ENCODE measurements around the gene C19orf81.
"Not testable (repeated sequence)": the region's sequence is repeated elsewhere in the genome, so short reads cannot be mapped to it uniquely, and the experiment has no call there.

Gene C19orf81

DNA sequence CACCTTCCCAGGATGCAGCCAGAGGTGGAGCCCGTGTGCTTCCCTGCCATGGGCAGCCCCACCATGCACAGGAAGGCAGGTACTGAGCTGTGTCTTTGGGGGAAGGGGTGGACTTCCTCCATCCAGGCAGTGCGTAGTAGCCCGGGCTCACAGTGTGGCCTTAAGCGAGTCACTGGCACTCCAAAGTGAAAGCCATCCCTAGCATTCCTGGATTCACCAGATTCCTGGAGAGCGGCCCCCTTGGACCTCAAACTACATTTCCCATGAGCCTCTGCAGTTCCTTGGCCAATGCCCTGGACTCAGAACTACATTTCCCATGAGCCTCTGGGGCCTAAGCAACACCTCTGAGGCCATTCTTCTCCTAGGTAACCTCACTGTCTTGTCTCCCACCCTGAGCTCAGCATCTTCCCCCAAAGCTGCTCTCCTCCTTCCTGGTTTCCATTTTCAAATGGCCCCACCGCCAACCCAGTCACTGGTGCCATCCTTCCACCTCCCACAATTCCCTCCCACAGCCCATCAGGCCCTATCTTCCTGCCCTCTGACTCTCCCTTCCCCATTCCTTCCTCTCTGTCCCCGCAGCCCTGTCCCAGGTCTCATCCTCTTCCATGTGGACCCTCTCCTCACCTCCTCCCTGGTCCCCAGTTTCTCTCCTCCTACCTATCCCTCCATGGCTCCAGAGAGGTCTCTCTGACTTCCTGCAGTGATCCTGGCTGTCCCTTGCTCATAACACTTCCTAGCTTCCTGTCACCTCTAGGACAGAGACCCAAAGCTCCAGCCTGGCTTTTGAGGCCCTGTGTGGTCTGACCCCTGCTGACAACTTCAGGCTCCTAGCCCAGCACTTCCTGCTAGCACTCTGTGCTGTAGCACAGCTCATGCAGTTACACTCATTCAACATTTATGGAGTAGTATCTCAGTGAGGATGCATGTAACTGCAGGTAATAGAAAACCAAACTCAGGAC, at the start of gene C19orf81:
Gene C19orf81 (plus strand): TSS at position 13 of the 959 bp plus-strand sequence. CDS start 0 bp downstream, at position 13.
- CTCF ChIA-PET, result no interaction called here
- POLR2A ChIA-PET, result interaction anchor here (1.0 to 1.4 kb wide), 3 partner anchors 8 to 11 kb away, joined by 3 read pairs; no protein-coding TSS in a partner anchor
- DNase-seq (ENCODE audit: extremely low spot score), result peak; percentile 69

GRCh38 chr19:50601407-50602088, 47.7 kb upstream of the C19orf81 start:
- ChIA-PET POLR2A (no interaction called here), CTCF (interaction anchor here (0.6 to 1.4 kb wide), 2 partner anchors 14 to 45 kb away, joined by 4 read pairs; no protein-coding TSS in a partner anchor)
- TF ChIP-seq SP1 (IDR thresholded peaks at IDR 0.05) (no peak), FOXM1 (IDR thresholded peaks at IDR 0.05; ENCODE audit: borderline replicate concordance) (no peak), NFRKB (IDR thresholded peaks at IDR 0.05) (no peak), L3MBTL2 (conservative IDR thresholded peaks at IDR 0.05) (no peak)
- no peak for DNase-seq (ENCODE audit: extremely low spot score)

More for the DNA sequence above, at the start of gene C19orf81:
- TF ChIP-seq TARDBP (IDR thresholded peaks at IDR 0.05) (no peak), FOXM1 (IDR thresholded peaks at IDR 0.05; ENCODE audit: borderline replicate concordance) (no peak), SUZ12 (IDR thresholded peaks at IDR 0.05) (no peak; the same call in 1 of the 2 replicates), ZNF384 (IDR thresholded peaks at IDR 0.05) (no peak), LEF1 (IDR thresholded peaks at IDR 0.05; ENCODE audit: borderline replicate concordance) (no peak), FOXK2 (IDR thresholded peaks at IDR 0.05) (no peak), FOXA1 (IDR thresholded peaks at IDR 0.05) (no peak), BHLHE40 (IDR thresholded peaks at IDR 0.05; ENCODE audit: borderline replicate concordance) (no peak), CTBP1 (IDR thresholded peaks at IDR 0.05; ENCODE audit: borderline replicate concordance) (no peak), L3MBTL2 (conservative IDR thresholded peaks at IDR 0.05) (no peak), ARNT (IDR thresholded peaks at IDR 0.05) (no peak), SP1 (IDR thresholded peaks at IDR 0.05) (no peak), PKNOX1 (IDR thresholded peaks at IDR 0.05) (no peak), NFRKB (IDR thresholded peaks at IDR 0.05) (no peak)

GRCh38 chr19:50602089-50602422, 47.2 kb upstream of the C19orf81 start:
- ChIA-PET POLR2A (no interaction called here), CTCF (interaction anchor here (0.6 kb wide), 1 partner anchor 15 kb away, joined by 4 read pairs; no protein-coding TSS in a partner anchor)
- TF ChIP-seq SP1 (IDR thresholded peaks at IDR 0.05) (no peak), PKNOX1 (IDR thresholded peaks at IDR 0.05) (no peak), ELF4 (IDR thresholded peaks at IDR 0.05) (no peak), TARDBP (IDR thresholded peaks at IDR 0.05) (no peak), CTBP1 (IDR thresholded peaks at IDR 0.05; ENCODE audit: borderline replicate concordance) (no peak), L3MBTL2 (conservative IDR thresholded peaks at IDR 0.05) (no peak)
- no peak for DNase-seq (ENCODE audit: extremely low spot score)

GRCh38 chr19:50602496-50602895, 46.7 kb upstream of the C19orf81 start:
- ChIA-PET CTCF (no interaction called here), POLR2A (no interaction called here)
- no peak for DNase-seq (ENCODE audit: extremely low spot score)
- no peak for TF ChIP-seq FOXK2 (IDR thresholded peaks at IDR 0.05)
- TF ChIP-seq CTBP1 (IDR thresholded peaks at IDR 0.05; ENCODE audit: borderline replicate concordance), result no peak
- no peak for TF ChIP-seq SP1 (IDR thresholded peaks at IDR 0.05)

GRCh38 chr19:50602935-50603334, 46.3 kb upstream of the C19orf81 start:
- CTCF ChIA-PET, result no interaction called here
- POLR2A ChIA-PET, result no interaction called here
- no peak for DNase-seq (ENCODE audit: extremely low spot score)
- TF ChIP-seq LEF1 (IDR thresholded peaks at IDR 0.05; ENCODE audit: borderline replicate concordance), result no peak
- no peak for TF ChIP-seq ELF4 (IDR thresholded peaks at IDR 0.05)
- no peak for TF ChIP-seq SUZ12 (IDR thresholded peaks at IDR 0.05)
- no peak for TF ChIP-seq NFRKB (IDR thresholded peaks at IDR 0.05)
- no peak for TF ChIP-seq HDGF (IDR thresholded peaks at IDR 0.05; ENCODE audit: borderline replicate concordance)
- no peak for TF ChIP-seq CTBP1 (IDR thresholded peaks at IDR 0.05; ENCODE audit: borderline replicate concordance)
- TF ChIP-seq L3MBTL2 (conservative IDR thresholded peaks at IDR 0.05), result no peak
- no peak for TF ChIP-seq FOXM1 (IDR thresholded peaks at IDR 0.05; ENCODE audit: borderline replicate concordance)
- no peak for TF ChIP-seq BHLHE40 (IDR thresholded peaks at IDR 0.05; ENCODE audit: borderline replicate concordance)
- no peak for TF ChIP-seq SP1 (IDR thresholded peaks at IDR 0.05)
- TF ChIP-seq FOXA1 (IDR thresholded peaks at IDR 0.05), result no peak
- no peak for TF ChIP-seq FOXK2 (IDR thresholded peaks at IDR 0.05)
- no peak for TF ChIP-seq ARNT (IDR thresholded peaks at IDR 0.05)
- TF ChIP-seq ZNF384 (IDR thresholded peaks at IDR 0.05), result no peak
- no peak for TF ChIP-seq TARDBP (IDR thresholded peaks at IDR 0.05)
- TF ChIP-seq PKNOX1 (IDR thresholded peaks at IDR 0.05), result no peak

DNA sequence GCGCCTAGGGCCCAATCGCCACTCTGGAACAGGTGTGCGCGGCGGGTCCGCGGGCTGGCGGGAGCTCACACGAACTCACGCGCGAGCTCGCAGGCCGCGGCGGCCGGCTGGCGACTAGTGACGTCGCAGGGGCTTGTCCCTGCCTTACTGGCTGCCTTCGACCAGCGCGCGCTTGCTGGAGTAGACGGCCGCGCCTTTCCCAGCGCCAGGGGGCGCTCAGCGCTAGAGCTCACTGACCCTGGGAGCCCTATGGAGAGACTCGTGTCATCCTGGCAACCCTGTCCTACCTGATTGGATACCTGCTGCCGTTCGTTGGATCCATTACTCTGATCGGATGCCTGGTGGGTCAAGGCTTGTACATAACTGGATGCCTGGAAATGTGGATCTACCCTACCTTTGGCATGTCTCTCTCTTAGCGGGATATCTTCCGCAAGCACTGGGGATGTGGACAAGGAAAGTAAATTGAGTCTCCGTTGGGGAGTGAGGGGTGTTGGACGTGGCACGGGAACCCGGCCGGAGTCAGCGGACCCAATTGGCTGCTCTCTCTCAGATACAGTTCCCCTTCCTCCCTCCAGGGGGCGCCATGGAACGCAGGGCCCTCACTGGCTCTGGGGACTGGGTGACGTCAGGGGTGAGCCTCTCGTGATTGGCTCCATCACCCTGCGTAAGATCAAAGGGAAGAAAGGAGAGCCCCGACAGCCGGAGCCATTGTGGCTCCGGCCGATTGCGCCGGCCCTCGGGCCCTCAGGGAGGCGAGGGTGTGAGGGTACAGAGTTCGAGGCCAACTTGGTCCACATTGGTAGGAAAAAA, 44.8 kb upstream of the C19orf81 start:
- DNase-seq (ENCODE audit: extremely low spot score); POLR2A ChIA-PET; CTCF ChIA-PET: not testable (repeated sequence)
